Measurements from ENCODE around the gene FAM120B.

- TF ChIP-seq CTCF (IDR thresholded peaks at IDR 0.05 in 4 of 5, conservative IDR thresholded peaks at IDR 0.05 in 1 of 5) = no peak
- no peak for TF ChIP-seq POLR2A (IDR thresholded peaks at IDR 0.05)
Observed at GRCh38 chr6:170355661-170356060, 49.1 kb downstream of the FAM120B start.

Measured in gastrocnemius medialis (tissue), 4 donors.